OCI-M2 (cell line): ENCODE measurements around the gene BRD8.

Source experiments
- DNase-seq: peaks from one replicate; lab custom pipeline; 2025; ENCODE audit not compliant: unreplicated experiment; lab: John Stamatoyannopoulos, UW

The BRD8 gene

DNA sequence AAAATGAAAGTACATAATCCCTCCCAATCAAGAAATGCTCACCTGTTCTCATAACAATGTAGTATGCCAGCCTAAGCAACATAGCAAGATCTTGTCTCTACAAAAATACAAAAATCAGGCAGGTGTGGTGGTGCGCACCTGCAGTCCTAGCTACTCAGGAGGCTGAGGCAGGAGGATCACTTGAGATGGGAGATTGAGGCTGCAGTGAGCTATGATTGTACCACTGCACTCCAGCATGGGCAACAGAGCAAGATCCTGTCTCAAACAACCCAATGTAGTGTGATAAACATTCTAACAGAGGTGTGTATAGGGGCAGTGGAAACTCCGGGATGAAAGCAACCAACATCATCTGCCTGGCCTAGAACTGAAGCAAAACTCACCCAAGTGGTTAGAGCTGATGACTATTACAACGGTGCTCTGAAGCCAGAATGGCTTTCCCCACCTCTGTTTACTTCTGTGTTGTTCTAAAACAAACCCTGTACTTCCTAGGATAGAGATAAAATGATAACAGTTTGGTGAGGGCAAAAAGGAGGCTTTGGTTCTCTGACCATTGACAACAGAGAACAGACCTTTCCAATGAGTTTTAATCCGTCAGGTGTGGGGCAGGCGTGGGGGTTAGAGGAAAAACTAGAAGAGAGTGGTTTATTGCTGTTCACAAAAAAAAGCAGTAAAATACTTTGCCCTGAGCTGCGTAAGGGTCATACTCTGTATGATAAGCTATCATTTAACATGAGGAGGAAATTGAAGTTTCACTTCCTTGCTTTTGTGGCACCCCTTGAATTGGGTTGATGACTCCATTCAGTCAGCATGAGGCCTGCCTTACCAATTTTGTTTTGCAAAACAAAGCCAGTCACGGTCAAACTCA is 75.7 kb downstream of the BRD8 start:
- no peak for DNase-seq

DNA sequence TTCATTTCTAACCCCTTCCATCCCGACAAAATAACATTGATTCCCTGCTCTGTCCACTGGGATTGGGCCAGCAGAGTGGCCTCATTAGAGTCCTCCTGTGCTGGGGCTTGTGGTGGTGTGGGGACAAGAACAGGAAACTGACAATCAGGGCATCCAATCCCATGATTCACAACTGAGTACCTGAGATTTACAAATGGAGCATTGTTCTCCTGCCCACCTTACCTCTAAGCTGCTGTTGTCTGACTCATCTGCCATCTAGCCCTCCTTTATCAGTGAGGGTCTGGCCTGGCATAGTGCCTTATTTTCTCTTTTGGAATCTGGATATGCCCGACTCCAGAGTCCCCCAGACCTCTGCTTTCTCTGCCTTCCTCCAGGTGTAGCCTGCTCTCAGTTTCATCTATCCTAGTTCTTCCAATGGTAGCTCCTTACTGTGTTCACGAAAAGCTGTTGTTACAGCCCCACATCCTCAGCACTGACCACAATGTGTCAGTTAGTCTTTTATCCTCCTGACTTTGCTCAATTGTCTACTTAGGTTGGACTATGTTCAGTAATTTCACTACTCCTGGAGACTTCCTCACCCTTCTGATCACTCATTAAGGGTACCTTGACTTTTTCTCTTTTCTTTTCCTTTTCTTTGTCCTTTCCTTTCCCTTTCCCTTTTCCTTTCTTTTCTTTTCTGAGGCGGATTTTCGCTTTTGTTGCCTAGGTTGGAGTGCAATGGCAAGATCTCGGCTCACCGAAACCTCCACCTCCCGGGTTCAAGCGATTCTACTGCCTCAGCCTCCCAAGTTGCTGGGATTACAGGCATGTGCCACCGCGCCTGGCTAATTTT is 81.2 kb downstream of the BRD8 start:
- no peak for DNase-seq

GRCh38 chr5:138096363-138096762 is 82.1 kb downstream of the BRD8 start:
- DNase-seq: no peak

GRCh38 chr5:138095100-138095907 is 83.1 kb downstream of the BRD8 start:
- no peak for DNase-seq

GRCh38 chr5:138093036-138093435 is 85.4 kb downstream of the BRD8 start:
- DNase-seq: no peak

- DNase-seq: no peak
Measured at GRCh38 chr5:138092301-138092700, 86.1 kb downstream of the BRD8 start.

- no peak for DNase-seq
Measured at GRCh38 chr5:138091685-138092084, 86.7 kb downstream of the BRD8 start.
